ENCODE results near the gene LACTBL1.
"Not testable (repeated sequence)": the region's sequence is repeated elsewhere in the genome, so short reads cannot be mapped to it uniquely, and the experiment has no call there.

LACTBL1 gene

GRCh38 chr1:22955146-22955545, 17.5 kb downstream of the LACTBL1 start:
- no peak overlapping the region for H3K9ac ChIP-seq (ENCODE audit: insufficient read length)
- no peak overlapping the region for H3K27ac ChIP-seq
- no peak for DNase-seq (ENCODE audit: low read depth, low spot score)
- H3K36me3 ChIP-seq (ENCODE audit: insufficient read depth, low read length) = no peaks in the 10 kb centered on the region
- no peak for TF ChIP-seq FOXP2 (optimal IDR thresholded peaks at IDR 0.05; ENCODE audit: control extremely low read depth, extremely low read length, insufficient read depth)
- no peak for TF ChIP-seq EZH2 (IDR thresholded peaks at IDR 0.05)
- no peak for TF ChIP-seq POLR2AphosphoS5 (IDR thresholded peaks at IDR 0.05; ENCODE audit: borderline replicate concordance, low read depth, low read length)
- H3K4me3 ChIP-seq = no peak overlapping the region
- no peaks in the 10 kb centered on the region for H3K9me3 ChIP-seq (ENCODE audit: low read depth, low read length)

GRCh38 chr1:22953740-22954141, 18.9 kb downstream of the LACTBL1 start:
- H3K4me3 ChIP-seq = no peak overlapping the region
- TF ChIP-seq POLR2AphosphoS5 (IDR thresholded peaks at IDR 0.05; ENCODE audit: borderline replicate concordance, low read depth, low read length) (no peak), EZH2 (IDR thresholded peaks at IDR 0.05) (no peak), FOXP2 (optimal IDR thresholded peaks at IDR 0.05; ENCODE audit: control extremely low read depth, extremely low read length, insufficient read depth) (no peak)
- H3K27ac ChIP-seq = no peak overlapping the region
- H3K9ac ChIP-seq (ENCODE audit: insufficient read length) = no peak overlapping the region
- DNase-seq (ENCODE audit: low read depth, low spot score) = no peak
- H3K9me3 ChIP-seq (ENCODE audit: low read depth, low read length) = no peaks in the 10 kb centered on the region
- no peaks in the 10 kb centered on the region for H3K36me3 ChIP-seq (ENCODE audit: insufficient read depth, low read length)

GRCh38 chr1:22953057-22953739, 19.5 kb downstream of the LACTBL1 start:
- no peaks in the 10 kb centered on the region for H3K36me3 ChIP-seq (ENCODE audit: insufficient read depth, low read length)

GRCh38 chr1:22952694-22953056, 20.0 kb downstream of the LACTBL1 start:
- Histone ChIP-seq H3K27ac (no peak overlapping the region), H3K36me3 (ENCODE audit: insufficient read depth, low read length) (no peaks in the 10 kb centered on the region), H3K9ac (ENCODE audit: insufficient read length) (no peak overlapping the region), H3K4me3 (no peak overlapping the region), H3K9me3 (ENCODE audit: low read depth, low read length) (no peaks in the 10 kb centered on the region)
- DNase-seq (ENCODE audit: low read depth, low spot score) = no peak
- TF ChIP-seq POLR2AphosphoS5 (IDR thresholded peaks at IDR 0.05; ENCODE audit: borderline replicate concordance, low read depth, low read length) (no peak), EZH2 (IDR thresholded peaks at IDR 0.05) (no peak), FOXP2 (optimal IDR thresholded peaks at IDR 0.05; ENCODE audit: control extremely low read depth, extremely low read length, insufficient read depth) (no peak)

More at GRCh38 chr1:22953057-22953739, 19.5 kb downstream of the LACTBL1 start:
- TF ChIP-seq EZH2 (IDR thresholded peaks at IDR 0.05) (no peak), FOXP2 (optimal IDR thresholded peaks at IDR 0.05; ENCODE audit: control extremely low read depth, extremely low read length, insufficient read depth) (no peak), POLR2AphosphoS5 (IDR thresholded peaks at IDR 0.05; ENCODE audit: borderline replicate concordance, low read depth, low read length) (no peak)
- DNase-seq (ENCODE audit: low read depth, low spot score) = no peak
- no peak overlapping the region for H3K27ac ChIP-seq
- H3K4me3 ChIP-seq = no peak overlapping the region
- no peaks in the 10 kb centered on the region for H3K9me3 ChIP-seq (ENCODE audit: low read depth, low read length)
- H3K9ac ChIP-seq (ENCODE audit: insufficient read length) = no peak overlapping the region

GRCh38 chr1:22951796-22952195, 20.9 kb downstream of the LACTBL1 start:
- no peak for DNase-seq (ENCODE audit: low read depth, low spot score)
- no peaks in the 10 kb centered on the region for H3K9me3 ChIP-seq (ENCODE audit: low read depth, low read length)
- H3K27ac ChIP-seq = no peak overlapping the region
- H3K9ac ChIP-seq (ENCODE audit: insufficient read length) = no peak overlapping the region
- no peak overlapping the region for H3K4me3 ChIP-seq
- H3K36me3 ChIP-seq (ENCODE audit: insufficient read depth, low read length) = no peaks in the 10 kb centered on the region
- TF ChIP-seq EZH2 (IDR thresholded peaks at IDR 0.05) = no peak
- no peak for TF ChIP-seq FOXP2 (optimal IDR thresholded peaks at IDR 0.05; ENCODE audit: control extremely low read depth, extremely low read length, insufficient read depth)
- TF ChIP-seq POLR2AphosphoS5 (IDR thresholded peaks at IDR 0.05; ENCODE audit: borderline replicate concordance, low read depth, low read length) = no peak

- no peak for TF ChIP-seq FOXP2 (optimal IDR thresholded peaks at IDR 0.05; ENCODE audit: control extremely low read depth, extremely low read length, insufficient read depth)
- no peak for TF ChIP-seq EZH2 (IDR thresholded peaks at IDR 0.05)
- no peak for TF ChIP-seq POLR2AphosphoS5 (IDR thresholded peaks at IDR 0.05; ENCODE audit: borderline replicate concordance, low read depth, low read length)
- no peak for DNase-seq (ENCODE audit: low read depth, low spot score)
- no peak overlapping the region for H3K4me3 ChIP-seq
- no peak overlapping the region for H3K27ac ChIP-seq
- H3K9me3 ChIP-seq (ENCODE audit: low read depth, low read length) = no peaks in the 10 kb centered on the region
- no peaks in the 10 kb centered on the region for H3K36me3 ChIP-seq (ENCODE audit: insufficient read depth, low read length)
- H3K9ac ChIP-seq (ENCODE audit: insufficient read length) = no peak overlapping the region
These were observed 22.8 kb downstream of the LACTBL1 start for GRCh38 chr1:22949822-22950331.

GRCh38 chr1:22945171-22945570, 27.5 kb downstream of the LACTBL1 start:
- not testable (repeated sequence) for H3K27ac ChIP-seq; DNase-seq (ENCODE audit: low read depth, low spot score); H3K4me3 ChIP-seq; H3K36me3 ChIP-seq (ENCODE audit: insufficient read depth, low read length); H3K9me3 ChIP-seq (ENCODE audit: low read depth, low read length); H3K9ac ChIP-seq (ENCODE audit: insufficient read length)

GRCh38 chr1:22944346-22945055, 28.2 kb downstream of the LACTBL1 start:
- H3K27ac ChIP-seq = no peak overlapping the region
- no peak for DNase-seq (ENCODE audit: low read depth, low spot score)
- no peak overlapping the region for H3K9ac ChIP-seq (ENCODE audit: insufficient read length)
- no peaks in the 10 kb centered on the region for H3K36me3 ChIP-seq (ENCODE audit: insufficient read depth, low read length)
- TF ChIP-seq POLR2AphosphoS5 (IDR thresholded peaks at IDR 0.05; ENCODE audit: borderline replicate concordance, low read depth, low read length) (no peak), FOXP2 (optimal IDR thresholded peaks at IDR 0.05; ENCODE audit: control extremely low read depth, extremely low read length, insufficient read depth) (no peak)
- no peak overlapping the region for H3K4me3 ChIP-seq
- no peaks in the 10 kb centered on the region for H3K9me3 ChIP-seq (ENCODE audit: low read depth, low read length)
